ENCODE results near the gene MLLT6.

MLLT6 gene

DNA sequence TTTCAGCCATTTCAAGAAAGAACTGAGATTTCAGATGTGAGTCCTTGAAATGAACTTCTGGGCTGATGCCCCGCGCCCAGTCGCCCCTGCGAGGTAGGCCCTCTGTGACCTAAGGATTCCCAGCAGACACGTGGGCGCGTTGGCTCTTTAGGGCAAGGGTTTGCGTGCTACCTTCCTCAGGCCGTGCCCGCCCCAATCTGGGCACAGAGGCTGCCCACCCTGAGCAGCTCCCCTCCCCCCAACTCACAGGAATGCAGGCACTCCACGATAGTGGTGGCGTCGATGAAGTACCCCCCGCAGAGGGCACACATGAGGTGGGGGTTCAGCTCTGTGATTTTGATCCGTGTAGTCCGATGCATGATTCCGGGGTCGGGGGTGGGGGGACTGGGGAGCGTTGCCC is 35.0 kb downstream of the MLLT6 start:
- no peak for DNase-seq (ENCODE audit: extremely low spot score, insufficient read length, low read depth)

DNA sequence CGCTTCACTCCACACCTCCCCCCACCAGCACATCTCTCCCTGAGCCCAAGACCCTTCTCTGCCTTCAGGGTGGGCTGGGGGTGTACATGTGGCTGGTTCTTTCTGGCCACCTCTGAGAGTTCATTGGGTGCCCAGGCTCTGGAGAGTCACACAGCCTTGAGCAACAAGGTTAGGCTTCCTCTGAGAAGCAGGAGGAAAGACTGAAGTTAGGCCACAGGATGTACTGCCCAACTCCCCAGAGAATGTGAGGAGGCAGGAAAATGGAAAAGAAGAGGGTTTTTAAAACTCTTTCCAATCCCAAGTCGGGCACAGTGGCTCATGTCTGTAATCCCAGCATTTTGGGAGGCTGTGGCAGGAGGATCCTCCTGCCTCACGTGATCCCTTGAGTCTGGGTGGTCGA is 35.7 kb downstream of the MLLT6 start:
- DNase-seq (ENCODE audit: extremely low spot score, insufficient read length, low read depth) (no peak), FAIRE-seq (no peak)

More for the DNA sequence above, 35.0 kb downstream of the MLLT6 start:
- FAIRE-seq, result no peak

DNA sequence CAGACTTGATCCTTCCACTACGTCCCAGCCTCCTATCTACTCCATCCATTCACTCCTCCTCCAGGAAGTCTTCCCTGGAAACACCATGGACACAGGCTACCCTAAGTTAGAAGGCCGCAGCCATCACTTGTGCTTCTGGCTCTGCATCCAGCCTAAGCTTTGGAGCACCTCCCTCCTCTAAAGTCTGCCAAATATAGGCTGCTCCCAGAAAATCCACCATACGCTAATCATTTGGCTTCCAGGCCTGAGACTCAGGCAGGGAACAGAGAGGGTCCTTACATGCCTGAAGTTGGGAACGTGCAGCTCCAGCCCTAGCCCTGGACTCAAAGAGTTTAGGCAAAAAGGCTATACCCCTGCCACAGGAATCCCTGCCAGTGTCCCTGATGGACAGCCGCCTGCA is 36.4 kb downstream of the MLLT6 start:
- no peak for DNase-seq (ENCODE audit: extremely low spot score, insufficient read length, low read depth)
- FAIRE-seq, result no peak

DNA sequence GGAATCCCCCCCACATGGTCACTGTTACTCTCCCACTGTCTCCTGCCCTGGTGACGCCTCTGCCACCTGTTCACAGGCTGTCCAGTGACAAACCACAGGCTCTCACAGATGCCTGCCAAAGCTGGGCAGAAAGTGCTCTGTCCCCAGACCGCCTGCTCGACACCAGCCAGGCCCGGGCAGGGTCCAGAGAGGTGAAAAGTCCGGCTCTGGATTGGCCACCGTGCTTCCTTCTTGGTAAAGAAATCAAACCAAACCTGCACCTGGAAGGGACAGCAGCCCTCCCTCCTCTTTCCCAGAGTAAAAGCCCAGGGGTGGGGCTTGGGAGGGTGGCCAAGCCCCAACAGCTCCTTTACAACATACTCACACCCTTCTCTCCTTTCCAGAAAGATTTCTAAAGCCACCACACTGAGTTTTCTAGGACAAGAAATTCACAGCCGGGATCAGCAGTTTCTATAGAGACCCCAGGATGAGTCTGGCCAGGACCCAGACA is 36.9 kb downstream of the MLLT6 start:
- no peak for FAIRE-seq

DNA sequence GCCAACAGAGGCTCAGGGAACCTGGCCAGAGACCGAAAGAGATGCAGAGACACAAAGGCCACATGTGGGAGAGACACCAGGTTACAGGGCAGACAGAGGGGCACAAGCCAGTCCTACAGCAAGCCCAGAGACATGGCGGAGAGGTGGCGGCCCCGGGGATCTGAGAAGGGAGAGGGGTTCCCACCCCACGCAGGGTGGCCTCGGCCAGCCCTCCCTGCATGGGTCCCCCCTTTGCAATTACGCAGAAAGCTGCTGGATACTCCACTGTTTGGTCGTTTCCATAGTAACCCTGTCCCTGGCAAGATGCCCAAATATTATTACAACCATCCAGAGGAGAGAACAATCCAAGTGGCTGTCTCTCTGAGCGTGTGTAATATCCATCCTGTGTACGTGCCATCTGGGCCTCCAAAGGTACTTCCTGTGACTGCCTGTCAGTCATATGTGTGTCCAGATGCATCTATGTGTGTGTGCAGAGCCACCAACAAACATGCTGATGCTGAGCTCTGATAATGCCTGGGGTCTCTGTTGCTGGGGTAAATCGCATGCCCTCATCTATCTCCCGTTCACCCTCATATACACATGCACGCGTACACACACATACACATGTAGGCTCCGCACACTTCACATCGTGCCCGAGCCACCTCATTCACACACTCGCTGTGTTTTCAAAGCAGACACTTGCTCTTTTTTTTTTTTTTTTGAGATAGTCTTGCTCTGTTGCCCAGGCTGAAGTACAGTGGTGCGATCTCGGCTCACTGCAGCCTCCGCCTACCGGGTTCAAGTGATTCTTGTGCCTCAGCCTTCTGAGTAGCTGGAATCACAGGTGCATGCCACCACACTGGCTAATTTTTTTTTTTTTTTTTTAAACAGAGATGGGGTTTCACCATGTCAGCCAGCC is 37.6 kb downstream of the MLLT6 start:
- DNase-seq (ENCODE audit: extremely low spot score, insufficient read length, low read depth), result no peak
- no peak for FAIRE-seq

More for the DNA sequence above, 36.9 kb downstream of the MLLT6 start:
- no peak for DNase-seq (ENCODE audit: extremely low spot score, insufficient read length, low read depth)

DNA sequence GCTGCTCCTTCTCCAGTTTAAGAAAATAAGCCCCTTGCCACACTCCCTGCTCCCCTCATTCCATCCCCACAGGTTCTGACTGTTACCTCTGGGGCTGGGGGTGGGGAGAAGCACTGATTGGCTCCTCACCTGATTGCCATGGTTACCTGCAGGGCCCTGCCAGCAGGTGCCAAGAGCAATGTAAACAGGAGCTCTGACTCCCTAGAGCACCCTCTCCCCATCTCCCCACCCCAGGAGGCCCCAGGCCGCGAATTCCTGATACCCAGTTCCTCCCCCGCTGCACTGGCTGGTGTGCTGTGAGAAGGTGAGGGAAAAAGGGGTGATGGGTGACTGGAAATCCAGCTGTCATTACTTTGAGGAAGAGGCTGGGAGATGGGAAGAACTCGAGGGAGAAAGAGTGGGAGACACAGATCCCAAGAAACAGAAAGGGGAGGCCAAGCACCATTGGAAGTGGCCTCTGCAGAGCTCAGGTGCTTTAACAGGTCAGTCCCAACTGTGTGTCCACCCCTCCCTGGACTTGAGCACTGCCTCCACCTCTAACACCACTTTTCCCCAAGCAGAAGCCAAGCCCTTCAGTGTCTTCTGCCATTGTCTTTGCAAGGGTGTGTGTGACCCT is 38.6 kb downstream of the MLLT6 start:
- FAIRE-seq (no peak), DNase-seq (ENCODE audit: extremely low spot score, insufficient read length, low read depth) (no peak)

DNA sequence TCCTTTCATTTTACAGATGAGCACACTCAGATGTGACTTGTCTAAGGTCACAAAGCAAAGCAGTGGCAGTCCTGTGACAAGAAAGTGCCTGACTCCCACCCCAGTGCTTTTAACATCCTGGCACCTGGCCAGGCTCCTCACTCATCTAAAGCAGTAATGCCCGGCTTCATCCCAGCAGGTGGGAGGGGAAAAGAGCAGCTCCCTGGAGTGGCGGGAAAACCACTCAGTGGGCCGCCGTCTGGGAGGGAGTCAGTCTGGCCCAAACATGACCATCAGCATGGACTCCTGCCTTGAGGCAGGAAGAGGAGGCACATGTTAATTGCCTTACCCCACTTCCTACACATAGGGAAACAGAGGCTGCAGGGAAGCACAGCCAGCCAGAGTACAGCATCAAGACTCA is 40.5 kb downstream of the MLLT6 start:
- no peak for FAIRE-seq
- no peak for DNase-seq (ENCODE audit: extremely low spot score, insufficient read length, low read depth)

DNA sequence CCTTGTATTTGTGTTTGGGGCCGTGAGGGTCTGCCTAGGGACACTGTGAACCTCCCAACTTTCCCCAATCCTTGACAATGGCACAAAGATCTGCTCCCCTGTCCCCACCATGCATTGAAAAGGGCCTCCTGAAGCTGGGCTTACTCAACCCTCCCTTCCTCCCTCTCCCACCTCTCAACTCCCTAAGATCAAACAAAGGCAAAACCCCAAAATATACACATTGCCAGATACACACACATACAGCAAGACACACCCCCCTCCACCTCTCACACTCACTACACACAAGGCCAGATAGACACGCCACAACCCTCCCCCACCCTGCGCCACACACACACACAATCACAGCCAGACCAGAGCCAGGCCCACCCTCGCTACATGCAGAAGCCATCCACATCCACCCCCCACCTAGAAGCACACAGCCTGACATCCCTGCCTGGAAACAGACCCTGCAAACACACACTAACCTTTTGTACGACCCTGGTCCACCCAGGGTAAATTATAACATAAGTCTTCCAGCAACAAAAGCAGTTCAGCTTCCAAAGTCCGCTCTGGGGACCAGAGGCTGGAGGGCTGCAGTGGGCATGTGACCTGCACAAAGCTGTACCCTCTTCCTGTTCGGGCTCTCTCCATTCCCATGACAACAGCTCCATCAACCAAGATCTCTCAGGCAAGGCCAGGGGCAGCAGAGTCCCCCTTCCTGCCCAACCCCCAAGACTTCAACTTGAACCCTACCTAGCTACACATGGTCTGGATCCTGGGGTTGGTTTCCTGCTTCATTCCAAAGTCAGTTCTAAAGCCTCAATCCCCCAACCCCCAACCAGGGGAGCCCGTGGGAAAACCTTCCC is 41.2 kb downstream of the MLLT6 start:
- FAIRE-seq, result no peak
- no peak for DNase-seq (ENCODE audit: extremely low spot score, insufficient read length, low read depth)

DNA sequence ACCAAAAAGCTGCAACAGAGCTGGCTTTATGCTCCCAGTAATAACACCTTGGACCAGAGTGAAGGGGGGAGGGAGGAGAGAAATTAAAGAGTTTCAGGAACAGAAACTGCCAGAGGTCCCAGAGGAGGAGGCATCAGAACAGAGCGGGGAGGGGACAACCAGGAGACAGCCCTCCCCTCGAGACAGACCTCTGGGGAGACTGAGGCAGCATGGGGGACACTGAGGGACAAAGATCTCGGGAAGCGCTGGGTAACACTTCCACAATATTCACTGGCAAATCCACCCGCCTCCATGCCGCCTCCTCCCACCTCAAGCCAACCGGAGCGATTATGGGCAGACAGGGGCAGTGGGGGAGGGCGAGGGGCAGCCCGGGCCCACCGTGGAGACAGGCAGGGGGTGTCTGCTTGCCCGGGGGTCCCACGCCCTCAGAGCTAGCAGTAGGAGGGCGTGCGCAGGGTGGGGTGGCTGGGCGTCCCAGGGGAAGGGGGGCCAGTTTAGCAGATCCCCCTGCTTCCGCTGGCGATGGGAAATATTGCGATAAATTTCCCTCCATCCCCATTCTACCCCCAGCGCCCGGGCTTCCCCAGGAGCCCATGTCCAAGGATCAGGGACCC is 41.9 kb downstream of the MLLT6 start:
- no peak for DNase-seq (ENCODE audit: extremely low spot score, insufficient read length, low read depth)
- no peak for FAIRE-seq

DNA sequence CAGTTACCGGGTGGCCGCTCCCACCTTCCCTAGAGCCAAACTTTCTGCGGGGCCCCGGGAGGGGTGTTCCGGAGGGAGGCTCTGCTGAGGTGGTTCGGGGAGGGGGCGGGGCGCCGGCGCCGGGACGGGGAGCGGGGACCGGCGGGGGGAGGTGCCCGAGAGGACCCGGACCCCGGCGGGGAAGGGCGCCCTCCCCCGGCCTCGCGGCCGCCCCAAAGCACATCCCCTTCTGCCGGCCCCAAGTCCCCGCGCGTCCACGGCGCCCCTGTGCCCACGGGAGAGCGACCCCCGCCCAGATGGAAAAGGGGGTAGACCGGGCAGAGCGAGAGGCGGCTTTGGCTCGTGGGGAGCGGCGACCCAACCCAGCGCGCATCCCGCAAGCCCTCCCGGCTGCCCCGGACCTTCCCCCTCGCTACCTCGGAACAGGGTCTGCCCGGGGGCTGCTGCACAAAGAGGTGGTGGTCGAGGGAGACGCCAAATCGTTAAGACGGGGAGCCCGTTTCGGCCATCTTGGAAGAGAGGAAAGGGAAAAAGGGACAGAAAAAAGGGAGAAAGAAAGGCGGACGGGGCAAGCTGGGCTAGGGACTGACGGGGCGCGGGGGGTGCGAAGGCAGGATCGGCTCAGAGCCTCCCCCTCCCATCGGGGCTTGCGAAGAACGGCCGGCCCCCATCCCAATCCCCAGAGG is 42.5 kb downstream of the MLLT6 start:
- DNase-seq (ENCODE audit: extremely low spot score, insufficient read length, low read depth), result no peak

DNA sequence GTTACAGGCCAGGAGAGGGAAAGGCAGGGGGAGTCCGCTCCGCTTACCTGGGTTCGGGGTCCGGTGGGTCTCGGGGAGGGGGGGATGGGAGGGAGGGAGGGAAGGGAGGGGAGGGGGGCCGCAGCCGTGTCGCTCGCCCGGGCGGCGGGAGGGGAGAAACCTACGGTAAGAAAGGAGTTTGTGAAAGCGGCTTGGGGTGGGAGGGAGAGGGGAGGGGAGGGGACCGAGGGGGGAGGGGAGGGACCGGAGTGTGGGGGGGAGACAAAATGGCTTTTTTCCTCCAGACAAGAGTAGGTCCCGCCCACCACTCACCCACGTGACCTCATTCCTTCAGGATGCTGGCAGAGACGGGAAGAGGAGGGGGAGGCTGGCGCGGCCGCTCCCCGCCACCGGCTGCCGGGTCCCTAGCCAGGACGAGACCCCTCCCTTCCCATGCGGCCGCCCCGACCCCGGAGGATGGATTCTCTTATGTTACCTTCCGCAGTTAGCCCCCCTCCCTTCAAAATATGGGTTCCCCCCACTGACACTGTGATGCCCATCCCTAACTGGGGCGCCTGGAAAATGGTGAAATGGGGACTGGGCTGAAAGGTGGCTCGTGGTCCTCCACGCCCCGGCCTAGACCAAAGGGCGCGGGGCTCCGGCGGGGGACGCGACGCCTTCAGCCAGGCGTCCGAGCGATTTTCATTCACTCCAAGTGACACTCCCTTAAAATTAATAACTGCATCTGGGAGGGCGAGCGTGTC is 43.2 kb downstream of the MLLT6 start, which contains the start of gene PCGF2:
Gene PCGF2, minus strand, starts transcription at position 188 of the 743 bp plus-strand sequence. CDS start 7,934 bp downstream, outside the sequence.
- no peak for FAIRE-seq
- no peak for DNase-seq (ENCODE audit: extremely low spot score, insufficient read length, low read depth)

More for the DNA sequence above, 42.5 kb downstream of the MLLT6 start:
- FAIRE-seq, result no peak

DNA sequence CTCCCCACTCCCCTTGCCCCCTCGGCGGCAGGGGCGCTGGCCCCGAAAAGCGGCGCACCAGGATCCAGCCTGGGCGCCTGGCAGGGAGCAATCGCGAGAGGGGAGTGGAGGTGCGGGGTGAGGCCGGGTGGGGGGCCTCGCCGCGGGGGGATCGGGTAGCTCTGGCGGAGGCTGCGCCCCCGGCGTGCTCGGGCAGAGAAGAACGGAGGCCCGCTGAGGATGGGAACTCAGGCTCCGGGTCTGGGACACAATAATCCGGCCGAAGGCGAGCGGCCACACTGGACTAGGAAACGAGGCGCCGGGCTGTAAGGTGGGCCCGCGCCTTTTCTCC is 43.8 kb downstream of the MLLT6 start:
- no peak for DNase-seq (ENCODE audit: extremely low spot score, insufficient read length, low read depth)
- FAIRE-seq, result no peak

DNA sequence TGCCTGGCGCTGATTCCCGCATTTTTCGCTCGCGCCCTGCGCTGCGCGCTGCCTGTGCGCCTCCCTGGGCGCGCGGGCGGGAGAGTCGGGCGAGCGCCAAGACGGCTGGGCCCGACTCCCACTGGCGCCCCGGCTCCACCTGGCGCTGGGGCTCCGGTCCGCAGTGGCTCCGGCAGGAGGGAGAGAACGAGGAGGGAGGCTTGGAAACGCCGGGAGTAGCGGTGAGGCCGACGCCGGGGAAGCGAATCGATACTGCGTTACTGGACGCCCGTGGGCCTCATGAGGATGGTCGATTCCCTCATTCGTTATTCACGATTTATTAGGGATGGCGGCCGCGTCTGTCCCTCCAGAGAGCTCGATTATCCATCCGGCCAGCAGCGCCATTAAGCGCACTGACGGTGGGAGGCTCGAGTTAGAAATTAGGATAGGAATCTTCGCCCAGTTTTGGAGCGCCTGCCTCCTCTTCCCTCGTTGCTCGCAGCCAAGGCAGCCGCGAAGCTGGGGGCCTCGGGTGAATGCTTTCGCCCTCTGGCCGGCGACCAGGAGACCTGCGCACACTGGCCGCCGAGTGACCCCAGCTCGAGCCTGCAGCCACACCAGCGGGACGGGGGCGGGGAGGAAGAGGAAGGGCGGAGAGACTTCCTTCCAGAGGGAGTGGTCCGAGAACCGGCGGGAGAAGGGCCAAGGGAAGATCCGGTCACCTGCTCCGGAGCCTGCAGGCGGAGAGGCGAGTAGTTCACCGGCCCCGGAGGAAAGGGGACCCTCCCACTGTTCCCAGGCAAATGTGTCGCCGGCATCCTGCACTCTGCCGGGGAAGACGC is 44.4 kb downstream of the MLLT6 start:
- DNase-seq (ENCODE audit: extremely low spot score, insufficient read length, low read depth) (no peak), FAIRE-seq (no peak)

DNA sequence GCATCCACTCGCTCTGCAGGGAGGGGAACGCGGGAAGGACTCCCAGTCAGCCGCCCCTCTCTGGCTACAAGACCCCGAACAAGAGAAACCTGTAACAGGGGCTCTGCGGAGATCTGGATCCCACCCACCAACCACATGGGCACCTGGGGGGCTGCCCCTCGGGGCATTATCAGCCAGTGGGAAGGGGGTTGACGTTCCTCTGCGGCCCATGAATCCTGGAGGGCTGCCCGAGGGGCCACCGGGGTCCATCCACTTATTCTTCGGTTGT is 44.9 kb downstream of the MLLT6 start:
- FAIRE-seq, result no peak
- DNase-seq (ENCODE audit: extremely low spot score, insufficient read length, low read depth), result no peak

DNA sequence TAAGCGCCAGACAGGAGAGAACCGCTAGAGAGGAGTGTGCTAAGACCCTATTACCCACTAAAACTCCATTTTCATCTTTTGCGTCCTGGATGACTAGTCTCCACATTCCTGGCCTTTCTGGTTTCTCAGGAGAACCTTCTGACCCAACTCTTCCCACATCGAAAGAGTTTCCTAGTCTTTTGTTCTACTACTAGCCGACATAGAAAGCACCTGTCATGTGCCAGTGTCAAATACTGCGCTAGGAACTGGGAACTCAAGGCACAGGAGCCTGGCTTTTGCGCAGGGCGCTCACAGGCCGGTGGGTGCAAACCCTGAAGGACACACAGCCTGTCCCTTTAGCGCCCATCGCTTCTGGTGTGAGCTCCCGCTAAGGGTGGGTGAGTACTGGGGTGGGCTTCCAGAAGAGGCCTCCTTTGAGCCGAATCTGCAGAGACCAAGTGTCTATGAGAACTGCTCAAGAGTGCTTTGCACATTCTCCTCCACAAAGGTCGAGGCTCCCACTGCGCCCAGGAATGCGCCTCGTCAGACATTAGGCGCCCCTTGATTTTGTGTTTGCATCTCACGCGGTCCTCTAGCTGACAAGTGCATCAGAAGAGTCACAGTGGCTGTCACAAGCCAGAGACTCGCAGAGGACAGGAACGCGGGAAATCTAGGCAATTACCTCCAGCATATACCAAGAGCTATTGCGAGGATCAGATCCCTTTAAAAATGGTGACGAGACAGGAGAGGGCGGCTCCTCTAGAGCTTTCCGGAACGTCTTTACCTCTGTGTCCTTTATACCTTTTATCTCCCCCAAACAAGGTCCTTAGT is 45.4 kb downstream of the MLLT6 start:
- DNase-seq (ENCODE audit: extremely low spot score, insufficient read length, low read depth) (no peak), FAIRE-seq (no peak)

DNA sequence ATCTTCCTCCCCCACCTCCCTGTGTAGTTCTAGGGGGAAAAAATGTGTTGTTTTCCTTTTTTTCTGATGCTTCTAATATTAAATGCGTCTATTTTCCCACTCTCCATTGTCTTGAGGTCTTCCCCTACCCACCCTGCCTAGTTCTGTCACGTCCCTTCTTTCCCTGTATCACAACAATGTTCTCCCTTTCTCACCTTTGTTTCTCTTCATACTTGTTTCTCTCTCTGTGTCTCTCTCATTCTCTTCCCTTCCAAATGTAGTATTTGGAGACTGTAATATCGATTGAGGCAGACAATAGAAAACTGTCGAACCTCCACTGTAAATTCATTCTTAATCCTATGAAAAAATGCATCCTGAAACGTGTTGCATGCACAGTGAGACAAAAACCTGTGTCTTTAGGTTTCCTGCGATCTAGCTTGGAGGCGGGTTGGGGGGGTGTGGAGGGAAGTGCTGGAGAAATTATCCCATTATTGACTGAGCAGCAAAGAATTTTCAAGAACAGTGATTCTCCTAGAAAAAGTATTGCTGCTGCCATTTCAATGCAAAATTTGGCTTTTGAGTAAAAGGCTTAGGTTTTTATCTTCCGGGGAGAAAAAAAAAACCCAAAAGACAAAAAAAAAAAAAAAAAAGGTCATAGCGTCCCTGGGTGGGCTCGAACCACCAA is 46.2 kb downstream of the MLLT6 start:
- DNase-seq (ENCODE audit: extremely low spot score, insufficient read length, low read depth) (no peak), FAIRE-seq (no peak)

DNA sequence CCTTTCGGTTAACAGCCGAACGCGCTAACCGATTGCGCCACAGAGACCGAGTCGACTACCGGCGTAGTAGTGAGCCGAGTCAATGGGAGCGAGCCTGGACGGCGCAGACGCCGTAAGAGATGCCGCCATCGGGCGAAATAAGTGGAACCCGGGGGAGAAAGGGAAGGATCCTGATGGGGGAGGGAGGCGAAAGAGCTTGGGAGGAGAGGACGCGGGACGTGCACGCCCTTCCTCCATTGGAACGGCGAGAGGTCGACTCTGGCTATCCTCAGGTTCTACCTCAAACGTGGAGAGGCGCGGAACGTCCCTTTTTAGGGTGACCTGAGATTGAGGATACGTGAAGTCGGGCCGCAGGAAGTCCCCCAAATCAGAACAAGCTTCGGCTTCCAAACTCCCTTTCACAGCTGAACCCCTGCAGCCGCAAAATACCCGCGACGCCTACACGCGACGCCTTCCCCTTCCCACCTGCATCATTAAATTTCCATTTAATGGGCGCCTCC is 46.8 kb downstream of the MLLT6 start:
- FAIRE-seq, result no peak
- no peak for DNase-seq (ENCODE audit: extremely low spot score, insufficient read length, low read depth)

Data from GM18507 (cell line).